ENCODE results near the gene CAP1. TPM values are rescaled to one million over a fixed set of nuclear protein-coding genes. Genes with fewer than 3 reads are reported as not detected.
"Not testable (repeated sequence)": the region's sequence is repeated elsewhere in the genome, so short reads cannot be mapped to it uniquely, and the experiment has no call there.

The CAP1 gene
- total and polyA plus RNA-seq, 12 donors = 25.2 to 157 (median 55.8) TPM

DNA sequence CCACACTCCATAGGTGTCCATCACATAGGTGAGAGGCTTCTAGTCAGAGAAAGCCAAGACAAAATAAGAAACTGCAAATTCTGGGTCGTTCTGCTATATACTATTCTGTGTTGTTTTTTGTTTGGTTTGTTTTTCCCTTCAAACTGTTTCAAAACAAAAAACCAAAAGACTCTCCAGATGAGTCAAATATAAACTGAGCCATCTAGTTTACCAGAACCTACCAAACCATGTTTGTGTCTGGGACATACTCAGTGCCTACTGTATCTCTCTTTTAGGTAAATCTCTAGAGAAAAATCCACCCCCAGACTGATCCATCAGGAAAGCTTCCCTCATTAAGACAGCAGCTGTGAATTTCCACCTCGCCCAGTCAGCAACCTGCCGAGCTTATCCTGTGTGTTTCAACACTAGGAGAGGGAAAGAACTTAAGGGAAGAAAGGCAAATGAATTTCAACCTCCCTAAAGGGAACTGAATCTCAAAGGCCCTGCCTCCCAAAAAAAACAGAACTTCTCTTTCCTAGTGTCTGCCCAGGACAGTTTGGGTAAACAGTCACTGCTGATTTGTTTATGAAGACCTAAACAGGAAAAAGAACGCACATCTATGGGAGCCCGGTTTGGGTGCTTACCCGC, 39.4 kb downstream of the CAP1 start:
- ATAC-seq (peak in 1 of 8 donors; percentile 30), DNase-seq (no peak)
- Histone ChIP-seq H3K36me3 (peaks cover 0 to 89% (median 38%) of the 10 kb centered on the region in 9 donors), H3K9me3 (no peaks in the 10 kb centered on the region), H3K27ac (peak overlapping the region in 1 of 10 donors; percentile 69), H3K4me1 (peaks cover 0 to 79% (median 0%) of the 10 kb centered on the region in 9 donors), H3K4me3 (no peak overlapping the region), H3K27me3 (no peaks in the 10 kb centered on the region)
- 90% methylated on average over 6 of the region's 6 CpGs for WGBS, 2 donors
- intact Hi-C loops (cut with DNase I) = loop anchor here in 3 of 10 donors (5.0 to 10.0 kb wide), 3 partner anchors 257 to 322 kb away; no protein-coding TSS in a partner anchor
- TF ChIP-seq, protein P1, sequence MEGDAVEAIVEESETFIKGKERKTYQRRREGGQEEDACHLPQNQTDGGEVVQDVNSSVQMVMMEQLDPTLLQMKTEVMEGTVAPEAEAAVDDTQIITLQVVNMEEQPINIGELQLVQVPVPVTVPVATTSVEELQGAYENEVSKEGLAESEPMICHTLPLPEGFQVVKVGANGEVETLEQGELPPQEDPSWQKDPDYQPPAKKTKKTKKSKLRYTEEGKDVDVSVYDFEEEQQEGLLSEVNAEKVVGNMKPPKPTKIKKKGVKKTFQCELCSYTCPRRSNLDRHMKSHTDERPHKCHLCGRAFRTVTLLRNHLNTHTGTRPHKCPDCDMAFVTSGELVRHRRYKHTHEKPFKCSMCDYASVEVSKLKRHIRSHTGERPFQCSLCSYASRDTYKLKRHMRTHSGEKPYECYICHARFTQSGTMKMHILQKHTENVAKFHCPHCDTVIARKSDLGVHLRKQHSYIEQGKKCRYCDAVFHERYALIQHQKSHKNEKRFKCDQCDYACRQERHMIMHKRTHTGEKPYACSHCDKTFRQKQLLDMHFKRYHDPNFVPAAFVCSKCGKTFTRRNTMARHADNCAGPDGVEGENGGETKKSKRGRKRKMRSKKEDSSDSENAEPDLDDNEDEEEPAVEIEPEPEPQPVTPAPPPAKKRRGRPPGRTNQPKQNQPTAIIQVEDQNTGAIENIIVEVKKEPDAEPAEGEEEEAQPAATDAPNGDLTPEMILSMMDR (IDR thresholded peaks at IDR 0.05) = no peak

DNA sequence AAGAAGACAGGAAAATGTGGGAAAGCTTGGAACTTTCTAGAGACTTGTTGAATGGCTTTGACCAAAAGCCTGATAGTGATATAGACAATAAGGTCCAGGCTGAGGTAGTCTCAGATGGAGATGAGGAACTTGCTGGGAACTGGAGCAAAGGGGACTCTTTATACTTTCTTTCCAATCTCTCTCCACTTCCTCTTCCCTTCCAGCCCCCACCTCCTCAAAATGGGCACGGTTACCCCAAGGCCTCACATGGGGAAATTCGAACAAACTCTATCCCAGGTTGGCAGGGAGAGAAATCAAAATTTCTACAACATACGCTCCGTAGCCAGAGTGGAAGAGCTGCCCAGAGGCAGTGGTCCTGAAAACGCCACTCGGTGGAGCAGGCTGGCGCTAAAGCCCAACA, 41.3 kb downstream of the CAP1 start:
- peaks cover 0 to 60% (median 0%) of the 10 kb centered on the region in 9 donors for H3K4me1 ChIP-seq
- no peak for DNase-seq
- intact Hi-C loops (cut with DNase I) = loop anchor here in 3 of 10 donors (5.0 to 10.0 kb wide), 3 partner anchors 255 to 320 kb away; no protein-coding TSS in a partner anchor

DNA sequence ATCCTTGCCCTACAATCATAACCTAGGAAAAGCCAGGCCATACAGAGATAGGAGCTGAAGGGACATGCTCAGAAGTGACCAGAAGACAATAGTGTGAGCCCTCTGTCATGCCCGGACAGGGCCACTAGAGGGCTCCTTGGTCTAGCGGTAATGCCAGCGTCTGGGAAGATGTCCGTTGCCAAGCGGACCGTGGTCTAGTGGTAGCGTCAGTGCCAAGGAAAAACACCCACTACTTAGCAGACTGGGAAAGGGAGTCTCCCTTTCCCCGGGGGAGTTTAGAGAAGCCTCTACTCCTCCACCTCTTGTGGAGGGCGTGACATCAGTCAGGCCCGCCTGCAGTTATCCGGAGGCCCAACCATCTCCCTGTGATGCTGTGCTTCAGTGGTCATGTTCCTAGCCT, 44.2 kb downstream of the CAP1 start:
- peak overlapping the region in 1 of 10 donors; percentile 13 for H3K4me3 ChIP-seq
- intact Hi-C loops (cut with DNase I) = loop anchor here in 5 of 10 donors (5.0 to 10.0 kb wide), 3 partner anchors 253 to 318 kb away; no protein-coding TSS in a partner anchor

More for the DNA sequence above, 41.3 kb downstream of the CAP1 start:
- ATAC-seq = no peak
- 73 to 80% methylated on average over 7 of the region's 7 CpGs for WGBS, 2 donors
- H3K9me3 ChIP-seq = no peaks in the 10 kb centered on the region
- H3K27me3 ChIP-seq = no peaks in the 10 kb centered on the region
- H3K4me3 ChIP-seq = no peak overlapping the region
- H3K27ac ChIP-seq = peak overlapping the region in 1 of 10 donors; percentile 69
- H3K36me3 ChIP-seq = peaks cover 0 to 85% (median 26%) of the 10 kb centered on the region in 9 donors
- TF ChIP-seq, protein P1 (IDR thresholded peaks at IDR 0.05) = no peak

DNA sequence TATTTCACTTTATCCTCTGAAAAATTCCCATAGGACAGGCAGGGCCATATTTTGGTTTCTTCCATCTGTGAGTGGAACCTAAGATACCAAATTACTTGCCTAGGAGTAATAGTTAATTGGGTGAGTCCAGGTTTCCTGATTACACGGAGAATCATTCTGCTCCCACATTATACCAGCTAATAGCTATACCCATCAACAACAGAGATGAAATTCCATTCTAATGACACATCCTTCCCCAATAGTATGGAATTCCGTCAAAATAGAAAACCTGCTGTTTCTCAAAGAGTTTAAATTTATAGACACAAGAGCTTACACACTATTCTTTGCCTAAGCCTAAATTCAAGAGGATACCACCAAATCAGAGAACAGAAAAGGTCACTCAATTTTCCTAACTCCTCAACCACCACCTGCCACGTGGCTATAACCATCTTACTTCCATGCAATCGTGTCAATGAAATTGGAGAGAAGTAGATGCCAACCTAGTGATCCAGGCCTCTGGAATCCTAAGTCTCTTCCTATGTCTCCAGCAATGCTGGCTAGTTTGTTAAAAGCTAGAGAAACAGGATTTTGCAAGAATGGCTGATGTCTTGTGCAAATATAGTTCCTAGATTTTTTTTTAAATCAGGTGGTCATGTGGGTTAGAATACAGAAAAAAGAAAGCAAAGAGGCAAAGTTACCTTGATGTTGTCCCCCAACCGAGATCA, 50.3 kb downstream of the CAP1 start:
- intact Hi-C loops (cut with DNase I) = no loop called here
- DNase-seq = no peak
- H3K4me1 ChIP-seq = peaks cover 0 to 26% (median 0%) of the 10 kb centered on the region in 9 donors
- H3K27ac ChIP-seq = no peak overlapping the region
- no peak for ATAC-seq
- no peak overlapping the region for H3K4me3 ChIP-seq
- TF ChIP-seq, protein P1 (IDR thresholded peaks at IDR 0.05) = no peak
- H3K9me3 ChIP-seq = no peaks in the 10 kb centered on the region
- WGBS, 2 donors = 87 to 90% methylated on average over 5 of the region's 5 CpGs
- peaks cover 0 to 76% (median 18%) of the 10 kb centered on the region in 9 donors for H3K36me3 ChIP-seq
- H3K27me3 ChIP-seq = no peaks in the 10 kb centered on the region

More for the DNA sequence above, 44.2 kb downstream of the CAP1 start:
- H3K4me1 ChIP-seq = peaks cover 0 to 32% (median 0%) of the 10 kb centered on the region in 9 donors
- DNase-seq = peak; percentile 55 to 68
- 29 to 32% methylated on average over 11 of the region's 11 CpGs for WGBS, 2 donors
- not testable (repeated sequence) for ATAC-seq, H3K27me3 ChIP-seq, H3K27ac ChIP-seq, H3K9me3 ChIP-seq
- TF ChIP-seq, protein P1 (IDR thresholded peaks at IDR 0.05) = peak; percentile 59 to 87 (median 81)
- H3K36me3 ChIP-seq = peaks cover 0 to 85% (median 13%) of the 10 kb centered on the region in 9 donors
